Kidney (tissue), 14 donors: ENCODE measurements around the gene NTNG2. TPM values are rescaled to one million over a fixed set of nuclear protein-coding genes. Genes with fewer than 3 reads are reported as not detected.

Experiments
- DNase-seq, 5 donors: peaks; one replicate each; pipeline ENCODE4 v3.0.0-alpha.2; 2013 to 2020
- FAIRE-seq: peaks from 2 replicates; lab custom pipeline; 2012; peaks lifted over from hg19 to GRCh38; lab: Jason Lieb, UNC
- H3K27ac ChIP-seq, 2 donors: one replicate each; pipeline ENCODE4 v1.7.0; 2013; ENCODE audit warnings: low read depth in 2 of 2, low read length in 2 of 2, inconsistent platforms in 1 of 2
- H3K27me3 ChIP-seq: one replicate; pipeline ENCODE4 v1.7.1; 2013; ENCODE audit warnings: low read length, inconsistent platforms; ENCODE audit not compliant: control insufficient read depth, insufficient read depth
- H3K36me3 ChIP-seq, 3 donors: one replicate each; pipeline versions ENCODE4 v1.7.0 to v1.7.1; 2013; ENCODE audit warnings: low read length in 3 of 3, control low read depth in 1 of 3, inconsistent platforms in 1 of 3; ENCODE audit not compliant: insufficient read depth in 3 of 3, control insufficient read depth in 2 of 3
- H3K4me1 ChIP-seq, 3 donors: one replicate each; pipeline versions ENCODE4 v1.7.0 to v1.7.1; 2013; ENCODE audit warnings: low read length in 3 of 3, inconsistent platforms in 1 of 3, low read depth in 1 of 3; ENCODE audit not compliant: control insufficient read depth in 2 of 3, insufficient read depth in 2 of 3
- H3K4me3 ChIP-seq, 3 donors: one replicate each; pipeline versions ENCODE4 v1.7.0 to v1.8.1; 2013; ENCODE audit warnings: low read length in 3 of 3, control low read depth in 1 of 3, inconsistent platforms in 1 of 3
- H3K9ac ChIP-seq, 3 donors: one replicate each; pipeline versions ENCODE4 v1.7.0 to v1.7.1; 2013; ENCODE audit warnings: low read length in 3 of 3, control low read depth in 1 of 3, inconsistent platforms in 1 of 3
- H3K9me3 ChIP-seq, 3 donors: one replicate each; pipeline versions ENCODE4 v1.7.0 to v1.7.1; 2013; ENCODE audit warnings: low read length in 3 of 3, control low read depth in 1 of 3, inconsistent platforms in 1 of 3; ENCODE audit not compliant: control insufficient read depth in 2 of 3, insufficient read depth in 1 of 3
- CTCF ChIP-seq: IDR thresholded peaks from 3 replicates; pipeline ENCODE4 v1.5.1; 2012; ENCODE audit warnings: mild to moderate bottlenecking, moderate library complexity, borderline replicate concordance; ENCODE audit not compliant: insufficient read depth; ENCODE audit errors: extremely low read depth
- intact Hi-C: fragments of 100-400 bp; cut with DNase I; formaldehyde crosslinking; loops from one replicate; pipeline ENCODE4 v1.11.1; 2022
- polyA plus RNA-seq: library from polyadenylated mRNA; stranded (reverse); fragments of 350-450 nt; fragmentation: Illumina TruSeq; extraction: RNeasy Lipid Tissue Mini Kit (QIAGEN cat#74804); gene quantifications from one replicate; pipeline ENCODE4 v1.2.3, GENCODE V29; 2014; ENCODE audit warnings: low read depth, low replicate concordance; ENCODE audit not compliant: insufficient read depth
- total RNA-seq: library from RNA; stranded (reverse); fragmentation: NEBNext Ultra II Directional; extraction: Animal tissue kit (Norgen Biotek cat#: 25700); gene quantifications from one replicate; pipeline ENCODE4 v1.2.1, GENCODE V29; 2021
- donor health status: control.
- donor health status: control.
- donor health status: control.
- donor health status: control.
- donor health status: control.
- donor health status: DM: yes; HTN: yes; CAD: no.
- donor health status: Normal renal cell carcinoma (clear cell type).

The NTNG2 gene
- total and polyA plus RNA-seq, 2 donors from 2014 or later: 0.54 to 2.2 TPM

- Histone ChIP-seq H3K4me1 (no peaks in the 10 kb centered on the region), H3K9me3 (no peaks in the 10 kb centered on the region), H3K36me3 (no peaks in the 10 kb centered on the region), H3K27ac (no peak overlapping the region), H3K9ac (no peak overlapping the region), H3K4me3 (no peak overlapping the region), H3K27me3 (no peaks in the 10 kb centered on the region)
- DNase-seq: no peak
- no peak for FAIRE-seq
- TF ChIP-seq CTCF: no peak
- intact Hi-C loops: no loop called here
These were observed 66.2 kb downstream of the NTNG2 start for GRCh38 chr9:132228062-132228461.

- no peaks in the 10 kb centered on the region for H3K4me1 ChIP-seq
- FAIRE-seq: no peak
- H3K27me3 ChIP-seq: no peaks in the 10 kb centered on the region
- DNase-seq: no peak
- H3K9ac ChIP-seq: no peak overlapping the region
- no peak overlapping the region for H3K4me3 ChIP-seq
- H3K36me3 ChIP-seq: no peaks in the 10 kb centered on the region
- intact Hi-C loops: loop anchor here (10.0 kb wide), 1 partner anchor 466 kb away; no protein-coding TSS in a partner anchor
- no peak overlapping the region for H3K27ac ChIP-seq
- TF ChIP-seq CTCF: no peak
- no peaks in the 10 kb centered on the region for H3K9me3 ChIP-seq
These were observed 68.7 kb downstream of the NTNG2 start for GRCh38 chr9:132230605-132231004.

- no peaks in the 10 kb centered on the region for H3K36me3 ChIP-seq
- no peak overlapping the region for H3K9ac ChIP-seq
- no peaks in the 10 kb centered on the region for H3K9me3 ChIP-seq
- DNase-seq (no peak), FAIRE-seq (no peak)
- no peaks in the 10 kb centered on the region for H3K27me3 ChIP-seq
- no peak overlapping the region for H3K4me3 ChIP-seq
- H3K4me1 ChIP-seq: no peaks in the 10 kb centered on the region
- intact Hi-C loops: loop anchor here (10.0 kb wide), 1 partner anchor 466 kb away; no protein-coding TSS in a partner anchor
- no peak for TF ChIP-seq CTCF
- H3K27ac ChIP-seq: no peak overlapping the region
These were observed 69.3 kb downstream of the NTNG2 start for GRCh38 chr9:132231019-132231701.
